GM12801 (cell line): Measurements from ENCODE around the gene IGSF6.

Source experiments
- CTCF ChIP-seq: IDR thresholded peaks from one replicate; pipeline ENCODE4 v1.5.1; 2011; ENCODE audit warnings: control low read depth; ENCODE audit not compliant: insufficient read length; ENCODE audit errors: extremely low read depth

Gene IGSF6

GRCh38 chr16:21641916-21642315, 10.5 kb downstream of the IGSF6 start:
- no peak for TF ChIP-seq CTCF

GRCh38 chr16:21639493-21639892, 12.9 kb downstream of the IGSF6 start:
- TF ChIP-seq CTCF, result no peak

- no peak for TF ChIP-seq CTCF
Measured at GRCh38 chr16:21638573-21638975, 13.8 kb downstream of the IGSF6 start.

- no peak for TF ChIP-seq CTCF
Measured at GRCh38 chr16:21637032-21637968, 15.1 kb downstream of the IGSF6 start.

GRCh38 chr16:21634216-21634615, 18.2 kb downstream of the IGSF6 start:
- no peak for TF ChIP-seq CTCF

- TF ChIP-seq CTCF, result no peak
Measured at GRCh38 chr16:21628772-21629171, 23.6 kb downstream of the IGSF6 start.

- no peak for TF ChIP-seq CTCF
Measured at GRCh38 chr16:21628121-21628726, 24.2 kb downstream of the IGSF6 start.
